K562 (cell line): ENCODE results near the gene PSMA7. TPM values are rescaled to one million over a fixed set of nuclear protein-coding genes. Genes with fewer than 3 reads are reported as not detected.

Experiments
- E2F6 ChIP-seq, 2 experiments: IDR thresholded peaks; 2 replicates each; pipeline ENCODE4 v1.6.1; 2011; ENCODE audit warnings: borderline replicate concordance in 1 of 2, control low read depth in 1 of 2, low read depth in 1 of 2, low read length in 1 of 2, mild to moderate bottlenecking in 1 of 2, mixed read lengths in 1 of 2, moderate library complexity in 1 of 2; ENCODE audit not compliant: insufficient read depth in 1 of 2, insufficient read length in 1 of 2, poor library complexity in 1 of 2, severe bottlenecking in 1 of 2; ENCODE audit errors: extremely low read depth in 1 of 2
- FOXK2 ChIP-seq, 2 experiments: fragments of 450-650 bp; IDR thresholded peaks in 1 of 2; conservative IDR thresholded peaks in 1 of 2; 2 replicates each; pipeline ENCODE4 v1.6.1; 2016; ENCODE audit warnings: low read depth in 2 of 2, mild to moderate bottlenecking in 1 of 2
- GABPA ChIP-seq: fragments of 200-800 bp; sonication (Bioruptor generic); conservative IDR thresholded peaks from 2 replicates; pipeline ENCODE4 v1.6.1; 2016; ENCODE audit warnings: low read depth, missing genetic modification characterization, missing compliant biosample characterization
- HES1 ChIP-seq: fragments of 450-650 bp; IDR thresholded peaks from 2 replicates; pipeline ENCODE4 v1.6.1; 2016; ENCODE audit warnings: low read depth, mild to moderate bottlenecking, moderate library complexity
- HLTF ChIP-seq: fragments of 450-650 bp; IDR thresholded peaks from 2 replicates; pipeline ENCODE4 v1.6.1; 2016
- NCOA4 ChIP-seq: fragments of 450-650 bp; IDR thresholded peaks from 2 replicates; pipeline ENCODE4 v1.6.1; 2018; ENCODE audit warnings: mild to moderate bottlenecking; ENCODE audit not compliant: partially characterized antibody
- TCF7L2 ChIP-seq: fragments of 150-350 bp; IDR thresholded peaks from 2 replicates; pipeline ENCODE4 v1.6.1; 2016; ENCODE audit warnings: low read depth, mild to moderate bottlenecking, low read length, moderate library complexity
- ZNF445 ChIP-seq: fragments of 250-450 bp; sonication (Bioruptor Pico); IDR thresholded peaks from 2 replicates; pipeline ENCODE4 v1.4.0; 2020; ENCODE audit warnings: low read depth, mild to moderate bottlenecking, moderate library complexity
- polyA plus RNA-seq, 8 experiments: library from polyadenylated mRNA; depleted of rRNA in 4 of 8; stranded (reverse) in 5 of 8; unstranded in 3 of 8; fragments of >200 nt; fragmentation: Nextera tagmentation in 2 of 8; fragmentation: Illumina TruSeq in 1 of 8; extraction: Ambion mirVana in 2 of 8; extraction: Trizol in 1 of 8; gene quantifications; 2 replicates each; pipeline versions ENCODE4 v1.2.1 to v1.2.3, GENCODE V29; 2011 to 2014; ENCODE audit warnings: inconsistent platforms in 1 of 8, missing spikeins in 1 of 8
- total RNA-seq, 7 experiments: library from RNA; depleted of rRNA in 6 of 7; stranded (reverse); fragments of >200 nt in 6 of 7; fragmentation: Illumina TruSeq in 2 of 7; extraction: Trizol in 2 of 7; gene quantifications; 2 replicates each; pipeline versions ENCODE4 v1.2.1 to v1.2.3, GENCODE V29; 2011 to 2021; ENCODE audit warnings: low replicate concordance in 1 of 7
- TF ChIP-seq, protein P1 (sequence below): fragments of 450-650 bp; IDR thresholded peaks from 2 replicates; pipeline ENCODE4 v1.6.1; 2016; ENCODE audit warnings: low read depth

Gene PSMA7
- total and polyA plus RNA-seq, 9 of the 15 experiments (the other 6 are each of a cell fraction or from before 2014, with no cell fraction given): 257 to 510 (median 393) TPM

- TF ChIP-seq, protein P1, sequence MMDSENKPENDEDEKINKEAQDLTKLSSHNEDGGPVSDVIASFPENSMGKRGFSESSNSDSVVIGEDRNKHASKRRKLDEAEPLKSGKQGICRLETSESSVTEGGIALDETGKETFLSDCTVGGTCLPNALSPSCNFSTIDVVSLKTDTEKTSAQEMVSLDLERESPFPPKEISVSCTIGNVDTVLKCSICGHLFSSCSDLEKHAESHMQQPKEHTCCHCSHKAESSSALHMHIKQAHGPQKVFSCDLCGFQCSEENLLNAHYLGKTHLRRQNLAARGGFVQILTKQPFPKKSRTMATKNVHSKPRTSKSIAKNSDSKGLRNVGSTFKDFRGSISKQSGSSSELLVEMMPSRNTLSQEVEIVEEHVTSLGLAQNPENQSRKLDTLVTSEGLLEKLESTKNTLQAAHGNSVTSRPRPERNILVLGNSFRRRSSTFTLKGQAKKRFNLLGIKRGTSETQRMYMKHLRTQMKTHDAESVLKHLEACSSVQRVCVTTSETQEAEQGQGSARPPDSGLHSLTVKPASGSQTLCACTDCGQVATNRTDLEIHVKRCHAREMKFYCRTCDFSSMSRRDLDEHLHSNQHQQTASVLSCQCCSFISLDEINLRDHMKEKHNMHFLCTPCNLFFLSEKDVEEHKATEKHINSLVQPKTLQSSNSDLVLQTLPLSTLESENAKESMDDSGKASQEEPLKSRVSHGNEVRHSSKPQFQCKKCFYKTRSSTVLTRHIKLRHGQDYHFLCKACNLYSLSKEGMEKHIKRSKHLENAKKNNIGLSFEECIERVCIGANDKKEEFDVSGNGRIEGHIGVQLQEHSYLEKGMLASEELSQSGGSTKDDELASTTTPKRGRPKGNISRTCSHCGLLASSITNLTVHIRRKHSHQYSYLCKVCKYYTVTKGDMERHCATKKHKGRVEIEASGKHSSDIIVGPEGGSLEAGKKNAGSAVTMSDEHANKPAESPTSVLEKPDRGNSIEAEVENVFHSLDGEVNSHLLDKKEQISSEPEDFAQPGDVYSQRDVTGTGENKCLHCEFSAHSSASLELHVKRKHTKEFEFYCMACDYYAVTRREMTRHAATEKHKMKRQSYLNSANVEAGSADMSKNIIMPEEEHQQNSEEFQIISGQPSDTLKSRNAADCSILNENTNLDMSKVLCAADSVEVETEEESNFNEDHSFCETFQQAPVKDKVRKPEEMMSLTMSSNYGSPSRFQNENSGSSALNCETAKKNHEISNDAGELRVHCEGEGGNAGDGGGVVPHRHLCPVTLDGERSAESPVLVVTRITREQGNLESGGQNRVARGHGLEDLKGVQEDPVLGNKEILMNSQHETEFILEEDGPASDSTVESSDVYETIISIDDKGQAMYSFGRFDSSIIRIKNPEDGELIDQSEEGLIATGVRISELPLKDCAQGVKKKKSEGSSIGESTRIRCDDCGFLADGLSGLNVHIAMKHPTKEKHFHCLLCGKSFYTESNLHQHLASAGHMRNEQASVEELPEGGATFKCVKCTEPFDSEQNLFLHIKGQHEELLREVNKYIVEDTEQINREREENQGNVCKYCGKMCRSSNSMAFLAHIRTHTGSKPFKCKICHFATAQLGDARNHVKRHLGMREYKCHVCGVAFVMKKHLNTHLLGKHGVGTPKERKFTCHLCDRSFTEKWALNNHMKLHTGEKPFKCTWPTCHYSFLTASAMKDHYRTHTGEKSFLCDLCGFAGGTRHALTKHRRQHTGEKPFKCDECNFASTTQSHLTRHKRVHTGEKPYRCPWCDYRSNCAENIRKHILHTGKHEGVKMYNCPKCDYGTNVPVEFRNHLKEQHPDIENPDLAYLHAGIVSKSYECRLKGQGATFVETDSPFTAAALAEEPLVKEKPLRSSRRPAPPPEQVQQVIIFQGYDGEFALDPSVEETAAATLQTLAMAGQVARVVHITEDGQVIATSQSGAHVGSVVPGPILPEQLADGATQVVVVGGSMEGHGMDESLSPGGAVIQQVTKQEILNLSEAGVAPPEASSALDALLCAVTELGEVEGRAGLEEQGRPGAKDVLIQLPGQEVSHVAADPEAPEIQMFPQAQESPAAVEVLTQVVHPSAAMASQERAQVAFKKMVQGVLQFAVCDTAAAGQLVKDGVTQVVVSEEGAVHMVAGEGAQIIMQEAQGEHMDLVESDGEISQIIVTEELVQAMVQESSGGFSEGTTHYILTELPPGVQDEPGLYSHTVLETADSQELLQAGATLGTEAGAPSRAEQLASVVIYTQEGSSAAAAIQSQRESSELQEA: no peak
- TF ChIP-seq HLTF (0 out of 2 replicates have a peak, but pooled peaks have one; percentile 58), HES1 (no peak), ZNF445 (CRISPR knock-in tag) (no peak), E2F6 (IDR thresholded peaks at IDR 0.05; ENCODE audit: borderline replicate concordance in 1 of 2, extremely low read depth in 1 of 2, insufficient read depth in 1 of 2, insufficient read length in 1 of 2, low read depth in 1 of 2, low read length in 1 of 2, poor library complexity in 1 of 2, severe bottlenecking in 1 of 2) (peak; percentile 44 to 80), NCOA4 (no peak), FOXK2 (conservative IDR thresholded peaks at IDR 0.05 in 1 of 2, IDR thresholded peaks at IDR 0.05 in 1 of 2; ENCODE audit: low read depth in 2 of 2) (peak; percentile 73 to 89), TCF7L2 (no peak), GABPA (tag) (peak; percentile 99)
Observed at GRCh38 chr20:62182469-62183425, 39.6 kb upstream of the PSMA7 start, which contains the start of gene MTG2 (continued).
